ENCODE data around the gene EXD1.

Gene EXD1

GRCh38 chr15:41133454-41133853 is 97.1 kb downstream of the EXD1 start:
- DNase-seq: no peak
